Keratinocyte (primary cell): Measurements from ENCODE around the gene TIMP2. TPM values are rescaled to one million over a fixed set of nuclear protein-coding genes. Genes with fewer than 3 reads are reported as not detected.

ENCODE experiments used
- DNase-seq: peaks from one replicate; pipeline ENCODE4 v3.0.0-alpha.2; 2011; ENCODE audit warnings: low read depth, missing footprints, low spot score
- FAIRE-seq: peaks from 2 replicates; lab custom pipeline; 2011; peaks lifted over from hg19 to GRCh38; lab: Jason Lieb, UNC
- H2AFZ ChIP-seq: 2 replicates; pipeline ENCODE4 v1.6.0; 2012; ENCODE audit warnings: low read length, control low read depth, inconsistent platforms; ENCODE audit not compliant: control insufficient read depth
- H3K27ac ChIP-seq: 2 replicates; pipeline ENCODE4 v1.5.1; 2011; ENCODE audit warnings: low read length; ENCODE audit not compliant: control insufficient read depth, insufficient read depth
- H3K27me3 ChIP-seq: 3 replicates; pipeline ENCODE4 v1.6.0; 2011; ENCODE audit warnings: low read length; ENCODE audit not compliant: control insufficient read depth, insufficient read depth; ENCODE audit errors: extremely low read depth
- H3K36me3 ChIP-seq, 2 experiments: 2 replicates in 1 of 2; 3 replicates in 1 of 2; pipeline ENCODE4 v1.5.1; 2011; ENCODE audit warnings: low read length in 2 of 2, mild to moderate bottlenecking in 1 of 2; ENCODE audit not compliant: control insufficient read depth in 2 of 2, insufficient read depth in 2 of 2; ENCODE audit errors: extremely low read depth in 1 of 2
- H3K4me1 ChIP-seq: 3 replicates; pipeline ENCODE4 v1.5.1; 2011; ENCODE audit warnings: low read length; ENCODE audit not compliant: control insufficient read depth, insufficient read depth; ENCODE audit errors: extremely low read depth
- H3K4me2 ChIP-seq: 3 replicates; pipeline ENCODE4 v1.6.0; 2011; ENCODE audit warnings: low read depth, low read length; ENCODE audit not compliant: control insufficient read depth, insufficient read depth; ENCODE audit errors: extremely low read depth
- H3K4me3 ChIP-seq, 3 experiments: fragments of 200-600 bp in 1 of 3; sonication (generic) in 1 of 3; 2 replicates in 2 of 3; 3 replicates in 1 of 3; pipeline ENCODE4 v1.5.1; 2011 to 2016; ENCODE audit warnings: low read length in 3 of 3, mild to moderate bottlenecking in 3 of 3, control low read depth in 2 of 3, inconsistent platforms in 1 of 3, low read depth in 1 of 3, mixed read lengths in 1 of 3, mixed run types in 1 of 3, moderate library complexity in 1 of 3; ENCODE audit not compliant: control insufficient read depth in 2 of 3, insufficient read depth in 2 of 3; ENCODE audit errors: extremely low read depth in 1 of 3
- H3K79me2 ChIP-seq: 2 replicates; pipeline ENCODE4 v1.6.0; 2012; ENCODE audit warnings: low read length; ENCODE audit not compliant: control insufficient read depth, insufficient read depth
- H3K9ac ChIP-seq: 3 replicates; pipeline ENCODE4 v1.6.0; 2011; ENCODE audit warnings: low read length; ENCODE audit not compliant: control insufficient read depth, insufficient read depth; ENCODE audit errors: extremely low read depth
- H3K9me1 ChIP-seq: 3 replicates; pipeline ENCODE4 v1.6.0; 2011; ENCODE audit warnings: low read length; ENCODE audit not compliant: control insufficient read depth, insufficient read depth; ENCODE audit errors: extremely low read depth
- H3K9me3 ChIP-seq: 2 replicates; pipeline ENCODE4 v1.5.1; 2012; ENCODE audit warnings: low read depth, low read length; ENCODE audit not compliant: control insufficient read depth
- H4K20me1 ChIP-seq: 3 replicates; pipeline ENCODE4 v1.6.0; 2011; ENCODE audit warnings: low read length; ENCODE audit not compliant: control insufficient read depth, insufficient read depth; ENCODE audit errors: extremely low read depth
- EZH2 ChIP-seq: IDR thresholded peaks from one replicate; pipeline ENCODE4 v1.6.1; 2012; ENCODE audit warnings: inconsistent platforms, mild to moderate bottlenecking, low read length, moderate library complexity
- dilution Hi-C: fragments of 300-500 bp; cut with MboI; formaldehyde crosslinking; loops from one replicate; pipeline ENCODE4 v1.7.0; 2020; ENCODE audit warnings: low sequenced_read_pairs; ENCODE audit not compliant: extremely low pct_ligation_motif_present
- polyA plus RNA-seq, 5 experiments: library from polyadenylated mRNA; depleted of rRNA in 3 of 5; stranded (reverse) in 3 of 5; stranded (forward) in 1 of 5; unstranded in 1 of 5; fragments of >200 nt; gene quantifications; 1 replicate in 1 of 5; 2 replicates in 3 of 5; 3 replicates in 1 of 5; pipeline versions ENCODE4 v1.2.1 to v1.2.3, GENCODE V29; 2011 to 2012; ENCODE audit warnings: missing spikeins in 2 of 5, low read depth in 1 of 5, low replicate concordance in 1 of 5
- TF ChIP-seq, protein P1 (sequence below), 3 experiments: IDR thresholded peaks in 1 of 3; conservative IDR thresholded peaks in 1 of 3; optimal IDR thresholded peaks in 1 of 3; 2 replicates in 2 of 3; 3 replicates in 1 of 3; pipeline versions ENCODE3 to v1.5.1; 2011; ENCODE audit warnings: low read length in 3 of 3, mild to moderate bottlenecking in 3 of 3, moderate library complexity in 2 of 3, control low read depth in 1 of 3, inconsistent platforms in 1 of 3; ENCODE audit not compliant: insufficient read depth in 2 of 3; ENCODE audit errors: extremely low read depth in 1 of 3

Gene TIMP2
- polyA plus RNA-seq, 1 donor (not counting 4 experiments of a cell fraction or from before 2014, with no cell fraction given), result 1.2 TPM

DNA sequence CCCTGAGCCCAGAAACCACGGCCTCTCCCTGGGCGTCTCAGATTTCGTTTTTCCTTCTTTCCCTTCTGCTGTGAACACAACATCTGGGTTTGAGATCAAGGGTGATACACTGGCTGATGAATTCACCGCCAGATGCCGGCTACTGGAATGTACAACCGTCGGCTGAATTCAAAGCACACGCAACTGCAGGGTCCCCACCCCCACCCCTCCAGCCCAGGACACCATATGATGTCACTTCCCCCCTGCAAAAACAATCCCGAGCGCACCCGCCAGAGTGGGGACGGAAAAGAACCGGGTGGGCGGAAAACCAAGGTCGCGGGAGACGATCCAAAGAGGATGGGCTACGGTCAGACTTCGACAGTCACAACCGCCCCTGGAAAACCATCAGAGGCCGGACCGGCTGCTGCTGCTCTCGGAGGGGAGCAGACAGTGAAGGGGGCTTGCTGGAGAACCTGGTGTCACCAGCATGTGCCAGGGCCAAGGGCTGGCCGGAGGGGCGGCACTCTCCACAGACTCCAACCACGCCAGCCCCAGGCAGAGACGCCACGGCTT, 45.5 kb downstream of the TIMP2 start:
- no peaks in the 10 kb centered on the region for H3K27me3 ChIP-seq
- dilution Hi-C loops, result no loop called here
- H3K36me3 ChIP-seq, result no peaks in the 10 kb centered on the region
- no peaks in the 10 kb centered on the region for H3K9me1 ChIP-seq
- no peaks in the 10 kb centered on the region for H3K9me3 ChIP-seq
- no peak overlapping the region for H3K4me2 ChIP-seq
- H3K9ac ChIP-seq, result no peak overlapping the region
- H4K20me1 ChIP-seq, result no peaks in the 10 kb centered on the region
- DNase-seq (no peak), FAIRE-seq (no peak)
- H2AFZ ChIP-seq, result no peak overlapping the region
- H3K4me1 ChIP-seq, result peaks cover 9% of the 10 kb centered on the region
- no peak overlapping the region for H3K27ac ChIP-seq
- no peaks in the 10 kb centered on the region for H3K79me2 ChIP-seq
- TF ChIP-seq EZH2, result no peak
- TF ChIP-seq, protein P1, sequence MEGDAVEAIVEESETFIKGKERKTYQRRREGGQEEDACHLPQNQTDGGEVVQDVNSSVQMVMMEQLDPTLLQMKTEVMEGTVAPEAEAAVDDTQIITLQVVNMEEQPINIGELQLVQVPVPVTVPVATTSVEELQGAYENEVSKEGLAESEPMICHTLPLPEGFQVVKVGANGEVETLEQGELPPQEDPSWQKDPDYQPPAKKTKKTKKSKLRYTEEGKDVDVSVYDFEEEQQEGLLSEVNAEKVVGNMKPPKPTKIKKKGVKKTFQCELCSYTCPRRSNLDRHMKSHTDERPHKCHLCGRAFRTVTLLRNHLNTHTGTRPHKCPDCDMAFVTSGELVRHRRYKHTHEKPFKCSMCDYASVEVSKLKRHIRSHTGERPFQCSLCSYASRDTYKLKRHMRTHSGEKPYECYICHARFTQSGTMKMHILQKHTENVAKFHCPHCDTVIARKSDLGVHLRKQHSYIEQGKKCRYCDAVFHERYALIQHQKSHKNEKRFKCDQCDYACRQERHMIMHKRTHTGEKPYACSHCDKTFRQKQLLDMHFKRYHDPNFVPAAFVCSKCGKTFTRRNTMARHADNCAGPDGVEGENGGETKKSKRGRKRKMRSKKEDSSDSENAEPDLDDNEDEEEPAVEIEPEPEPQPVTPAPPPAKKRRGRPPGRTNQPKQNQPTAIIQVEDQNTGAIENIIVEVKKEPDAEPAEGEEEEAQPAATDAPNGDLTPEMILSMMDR (optimal IDR thresholded peaks at IDR 0.05 in 1 of 3, IDR thresholded peaks at IDR 0.05 in 1 of 3, conservative IDR thresholded peaks at IDR 0.05 in 1 of 3; ENCODE audit: extremely low read depth in 1 of 3, insufficient read depth in 2 of 3, low read length in 3 of 3), result no peak
- no peak overlapping the region for H3K4me3 ChIP-seq

GRCh38 chr17:78878871-78879527, 46.2 kb downstream of the TIMP2 start:
- H3K27ac ChIP-seq, result no peak overlapping the region

More at GRCh38 chr17:78878871-78879527, 46.2 kb downstream of the TIMP2 start:
- TF ChIP-seq, protein P1 (optimal IDR thresholded peaks at IDR 0.05 in 1 of 3, IDR thresholded peaks at IDR 0.05 in 1 of 3, conservative IDR thresholded peaks at IDR 0.05 in 1 of 3; ENCODE audit: extremely low read depth in 1 of 3, insufficient read depth in 2 of 3, low read length in 3 of 3), result no peak
- no peak for TF ChIP-seq EZH2
- H3K36me3 ChIP-seq, result no peaks in the 10 kb centered on the region
- H4K20me1 ChIP-seq, result no peaks in the 10 kb centered on the region
- no peak overlapping the region for H3K4me2 ChIP-seq
- H3K79me2 ChIP-seq, result no peaks in the 10 kb centered on the region
- FAIRE-seq (no peak), DNase-seq (no peak)
- dilution Hi-C loops, result no loop called here
- H3K9me1 ChIP-seq, result no peaks in the 10 kb centered on the region
- peaks cover 7% of the 10 kb centered on the region for H3K4me1 ChIP-seq
- no peaks in the 10 kb centered on the region for H3K27me3 ChIP-seq
- H3K9me3 ChIP-seq, result no peaks in the 10 kb centered on the region
- H3K4me3 ChIP-seq, result no peak overlapping the region
- no peak overlapping the region for H3K9ac ChIP-seq
- H2AFZ ChIP-seq, result no peak overlapping the region
